ENCODE data around the gene PDXK.

PDXK gene

DNA sequence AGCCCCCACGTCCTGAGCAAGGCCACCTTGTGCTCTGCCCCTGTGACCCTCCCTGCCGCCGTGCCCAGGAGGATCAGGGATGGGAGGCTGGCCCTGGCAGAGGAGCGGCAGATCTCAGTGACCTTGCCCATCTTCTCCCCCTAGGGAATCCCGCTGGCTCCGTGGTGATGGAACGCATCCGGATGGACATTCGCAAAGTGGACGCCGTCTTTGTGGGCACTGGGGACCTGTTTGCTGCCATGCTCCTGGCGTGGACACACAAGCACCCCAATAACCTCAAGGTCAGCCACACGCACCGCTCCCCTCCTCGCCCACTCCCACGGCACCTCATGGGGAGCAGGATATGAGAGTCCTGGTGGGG, 34.5 kb downstream of the PDXK start:
- H3K4me3 ChIP-seq (ENCODE audit: low read depth, low read length) = no peak overlapping the region
- DNase-seq (ENCODE audit: low read depth) = no peak

GRCh38 chr21:43754948-43755781, 36.2 kb downstream of the PDXK start:
- no peak overlapping the region for H3K4me3 ChIP-seq (ENCODE audit: low read depth, low read length)
- no peak for DNase-seq (ENCODE audit: low read depth)
- TF ChIP-seq, protein P1, sequence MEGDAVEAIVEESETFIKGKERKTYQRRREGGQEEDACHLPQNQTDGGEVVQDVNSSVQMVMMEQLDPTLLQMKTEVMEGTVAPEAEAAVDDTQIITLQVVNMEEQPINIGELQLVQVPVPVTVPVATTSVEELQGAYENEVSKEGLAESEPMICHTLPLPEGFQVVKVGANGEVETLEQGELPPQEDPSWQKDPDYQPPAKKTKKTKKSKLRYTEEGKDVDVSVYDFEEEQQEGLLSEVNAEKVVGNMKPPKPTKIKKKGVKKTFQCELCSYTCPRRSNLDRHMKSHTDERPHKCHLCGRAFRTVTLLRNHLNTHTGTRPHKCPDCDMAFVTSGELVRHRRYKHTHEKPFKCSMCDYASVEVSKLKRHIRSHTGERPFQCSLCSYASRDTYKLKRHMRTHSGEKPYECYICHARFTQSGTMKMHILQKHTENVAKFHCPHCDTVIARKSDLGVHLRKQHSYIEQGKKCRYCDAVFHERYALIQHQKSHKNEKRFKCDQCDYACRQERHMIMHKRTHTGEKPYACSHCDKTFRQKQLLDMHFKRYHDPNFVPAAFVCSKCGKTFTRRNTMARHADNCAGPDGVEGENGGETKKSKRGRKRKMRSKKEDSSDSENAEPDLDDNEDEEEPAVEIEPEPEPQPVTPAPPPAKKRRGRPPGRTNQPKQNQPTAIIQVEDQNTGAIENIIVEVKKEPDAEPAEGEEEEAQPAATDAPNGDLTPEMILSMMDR (IDR thresholded peaks at IDR 0.05; ENCODE audit: low read depth, low read length, missing control alignments) = no peak

More for the DNA sequence above, 34.5 kb downstream of the PDXK start:
- TF ChIP-seq, protein P1 (IDR thresholded peaks at IDR 0.05; ENCODE audit: low read depth, low read length, missing control alignments) = no peak

DNA sequence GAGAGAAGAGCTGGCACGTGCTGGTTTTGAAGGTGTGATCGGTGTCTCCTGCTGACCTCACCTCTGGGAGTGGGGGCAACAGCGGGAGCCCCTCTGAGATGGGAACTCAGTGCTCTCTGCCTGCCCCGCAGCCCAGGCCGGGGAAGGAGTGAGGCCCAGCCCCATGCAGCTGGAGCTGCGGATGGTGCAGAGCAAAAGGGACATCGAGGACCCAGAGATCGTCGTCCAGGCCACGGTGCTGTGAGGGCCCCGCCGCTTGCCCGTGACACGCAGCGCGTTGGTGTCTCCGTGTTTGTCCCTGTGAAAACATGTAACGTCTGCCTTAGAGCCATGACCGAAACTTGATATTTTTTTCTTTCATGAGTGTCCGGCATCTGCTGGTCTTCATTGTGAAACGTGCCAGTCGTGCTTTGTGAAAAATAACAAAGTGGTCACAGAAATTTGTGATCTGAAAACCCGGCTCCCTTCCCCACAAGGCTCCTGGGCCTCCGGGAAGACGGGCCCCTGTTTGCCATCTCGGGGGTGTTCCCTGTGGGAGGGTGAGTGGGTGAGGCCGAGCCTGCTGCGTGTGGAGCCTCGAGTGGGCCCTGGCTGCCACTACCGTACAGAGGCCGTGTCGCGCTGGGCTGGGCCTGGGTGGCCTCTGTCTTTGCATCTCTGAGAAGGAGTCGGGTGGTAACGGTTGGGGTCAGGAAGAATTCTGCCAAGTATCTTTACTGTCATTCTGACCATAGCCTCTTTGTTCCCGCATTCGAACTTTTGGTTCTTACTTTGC, 37.1 kb downstream of the PDXK start:
- no peak for DNase-seq (ENCODE audit: low read depth)
- TF ChIP-seq, protein P1 (IDR thresholded peaks at IDR 0.05; ENCODE audit: low read depth, low read length, missing control alignments) = no peak

GRCh38 chr21:43757601-43758000, 38.7 kb downstream of the PDXK start:
- no peak overlapping the region for H3K4me3 ChIP-seq (ENCODE audit: low read depth, low read length)
- DNase-seq (ENCODE audit: low read depth) = no peak
- TF ChIP-seq, protein P1 (IDR thresholded peaks at IDR 0.05; ENCODE audit: low read depth, low read length, missing control alignments) = no peak

More for the DNA sequence above, 37.1 kb downstream of the PDXK start:
- no peak overlapping the region for H3K4me3 ChIP-seq (ENCODE audit: low read depth, low read length)

DNA sequence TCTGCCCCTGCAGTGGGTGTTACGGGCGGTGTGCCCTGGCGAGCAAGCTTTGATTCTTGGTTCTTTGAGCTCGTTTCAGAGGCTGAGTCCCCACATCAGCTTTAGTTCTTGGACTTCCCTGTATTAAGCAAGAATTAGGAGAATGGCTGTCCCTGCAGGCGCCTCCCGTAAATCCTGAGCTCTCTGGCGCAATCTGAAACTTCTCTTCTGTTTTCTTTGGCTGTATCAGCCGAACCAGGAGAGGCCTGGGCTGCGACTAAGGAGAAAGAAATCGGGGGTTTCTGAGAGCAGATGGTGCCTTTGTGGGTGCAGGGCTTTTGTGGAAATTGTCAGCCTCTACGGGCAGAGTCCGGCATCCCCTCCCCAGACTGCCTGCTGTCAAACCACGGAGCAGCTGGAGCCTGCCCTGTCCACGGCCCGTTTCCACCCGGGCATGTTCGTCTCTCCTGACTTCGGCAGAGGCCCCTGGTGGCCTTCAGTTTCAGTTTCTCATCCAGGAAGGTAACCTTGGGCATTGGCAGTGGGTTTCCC, 39.2 kb downstream of the PDXK start:
- TF ChIP-seq, protein P1 (IDR thresholded peaks at IDR 0.05; ENCODE audit: low read depth, low read length, missing control alignments) = no peak
- no peak overlapping the region for H3K4me3 ChIP-seq (ENCODE audit: low read depth, low read length)
- DNase-seq (ENCODE audit: low read depth) = no peak

GRCh38 chr21:43758811-43759210, 39.9 kb downstream of the PDXK start:
- no peak for DNase-seq (ENCODE audit: low read depth)

More at GRCh38 chr21:43758811-43759210, 39.9 kb downstream of the PDXK start:
- no peak overlapping the region for H3K4me3 ChIP-seq (ENCODE audit: low read depth, low read length)
- TF ChIP-seq, protein P1 (IDR thresholded peaks at IDR 0.05; ENCODE audit: low read depth, low read length, missing control alignments) = no peak

All from GM12864 (cell line).